H9 (cell line): ENCODE data around the gene IRS4. TPM values are rescaled to one million over a fixed set of nuclear protein-coding genes. Genes with fewer than 3 reads are reported as not detected.

Source experiments
- DNase-seq: peaks from one replicate; pipeline ENCODE4 v3.0.0-alpha.2; 2017
- H2AFZ ChIP-seq: one replicate; pipeline ENCODE4 v1.6.1; 2013; ENCODE audit warnings: mild to moderate bottlenecking, low read length, control low read depth, moderate library complexity
- H2AK5ac ChIP-seq: 2 replicates; pipeline ENCODE4 v1.6.1; 2013; ENCODE audit warnings: low read length, control low read depth, mixed read lengths; ENCODE audit not compliant: insufficient read length
- H2BK120ac ChIP-seq: one replicate; pipeline ENCODE4 v1.6.1; 2013; ENCODE audit warnings: low read depth, mild to moderate bottlenecking, low read length, control low read depth, inconsistent platforms; ENCODE audit not compliant: poor library complexity, severe bottlenecking
- H2BK12ac ChIP-seq: 2 replicates; pipeline ENCODE4 v1.6.1; 2013; ENCODE audit warnings: low read length, control low read depth, mixed read lengths, low read depth; ENCODE audit not compliant: insufficient read length
- H2BK15ac ChIP-seq: 2 replicates; pipeline ENCODE4 v1.6.1; 2013; ENCODE audit warnings: low read depth, low read length, control low read depth
- H2BK20ac ChIP-seq: one replicate; pipeline ENCODE4 v1.6.1; 2013; ENCODE audit warnings: low read depth, mild to moderate bottlenecking, low read length, control low read depth, inconsistent platforms; ENCODE audit not compliant: poor library complexity, severe bottlenecking
- H2BK5ac ChIP-seq: 2 replicates; pipeline ENCODE4 v1.6.1; 2013; ENCODE audit warnings: low read length, control low read depth, mixed read lengths; ENCODE audit not compliant: insufficient read length
- H3K14ac ChIP-seq: 2 replicates; pipeline ENCODE4 v1.6.1; 2013; ENCODE audit warnings: low read length, control low read depth; ENCODE audit not compliant: insufficient read depth
- H3K18ac ChIP-seq: 2 replicates; pipeline ENCODE4 v1.6.1; 2013; ENCODE audit warnings: low read depth, mild to moderate bottlenecking, mixed read lengths, low read length, control low read depth; ENCODE audit not compliant: insufficient read length
- H3K23ac ChIP-seq: 2 replicates; pipeline ENCODE4 v1.6.1; 2013; ENCODE audit warnings: low read length, control low read depth, mixed read lengths, low read depth; ENCODE audit not compliant: insufficient read length
- H3K23me2 ChIP-seq: 2 replicates; pipeline ENCODE4 v1.6.1; 2013; ENCODE audit warnings: low read depth, mild to moderate bottlenecking, mixed read lengths, low read length, control low read depth; ENCODE audit not compliant: insufficient read length, poor library complexity, severe bottlenecking
- H3K27ac ChIP-seq: 2 replicates; pipeline ENCODE4 v1.5.1; 2013; ENCODE audit warnings: low read length, control low read depth, mixed read lengths, low read depth; ENCODE audit not compliant: insufficient read length
- H3K27me3 ChIP-seq: 2 replicates; pipeline ENCODE4 v1.6.1; 2013; ENCODE audit warnings: low read length, control low read depth, inconsistent platforms; ENCODE audit not compliant: insufficient read depth
- H3K4ac ChIP-seq: 2 replicates; pipeline ENCODE4 v1.6.1; 2013; ENCODE audit warnings: low read depth, mild to moderate bottlenecking, control low read depth, inconsistent platforms, low read length, moderate library complexity
- H3K4me1 ChIP-seq: 2 replicates; pipeline ENCODE4 v1.6.1; 2013; ENCODE audit warnings: low read length, control low read depth, inconsistent platforms; ENCODE audit not compliant: insufficient read depth
- H3K4me2 ChIP-seq: 2 replicates; pipeline ENCODE4 v1.6.1; 2013; ENCODE audit warnings: low read length, control low read depth, mixed read lengths; ENCODE audit not compliant: insufficient read length, insufficient read depth
- H3K56ac ChIP-seq: 2 replicates; pipeline ENCODE4 v1.6.1; 2013; ENCODE audit warnings: low read depth, mild to moderate bottlenecking, mixed read lengths, low read length, control low read depth; ENCODE audit not compliant: insufficient read length
- H3K79me1 ChIP-seq: 2 replicates; pipeline ENCODE4 v1.6.1; 2013; ENCODE audit warnings: low read depth, mild to moderate bottlenecking, moderate library complexity, low read length, control low read depth, inconsistent platforms; ENCODE audit not compliant: insufficient read depth, poor library complexity, severe bottlenecking
- H3K79me2 ChIP-seq: 2 replicates; pipeline ENCODE4 v1.6.1; 2013; ENCODE audit warnings: low read length, control low read depth, inconsistent platforms; ENCODE audit not compliant: insufficient read depth
- H3K9ac ChIP-seq: 2 replicates; pipeline ENCODE4 v1.6.1; 2013; ENCODE audit warnings: low read length, control low read depth, mixed read lengths; ENCODE audit not compliant: insufficient read length; ENCODE audit errors: extremely low read depth
- H3K9me3 ChIP-seq: one replicate; pipeline ENCODE4 v1.6.1; 2013; ENCODE audit warnings: low read depth, low read length, inconsistent platforms; ENCODE audit not compliant: control insufficient read depth
- H3T11ph ChIP-seq: one replicate; pipeline ENCODE4 v1.6.1; 2013; ENCODE audit warnings: mild to moderate bottlenecking, low read length, control low read depth, inconsistent platforms
- H4K20me1 ChIP-seq: one replicate; pipeline ENCODE4 v1.6.1; 2013; ENCODE audit not compliant: control insufficient read depth, insufficient read length, insufficient read depth
- H4K5ac ChIP-seq: 2 replicates; pipeline ENCODE4 v1.6.1; 2013; ENCODE audit warnings: low read depth, mild to moderate bottlenecking, mixed read lengths, low read length, control low read depth; ENCODE audit not compliant: insufficient read length
- H4K8ac ChIP-seq: replicated peaks from 2 replicates; pipeline ENCODE4 v1.6.1; 2013; ENCODE audit warnings: low read length, control low read depth, mixed read lengths, low read depth; ENCODE audit not compliant: insufficient read length
- H4K91ac ChIP-seq: 2 replicates; pipeline ENCODE4 v1.6.1; 2013; ENCODE audit warnings: low read depth, mild to moderate bottlenecking, moderate library complexity, mixed read lengths, low read length, control low read depth; ENCODE audit not compliant: insufficient read length
- H3K27ac Mint-ChIP-seq, 3 experiments: 2 replicates in 2 of 3; 3 replicates in 1 of 3; pipeline ENCODE4 v1.8.0; 2020 to 2021; ENCODE audit warnings: mixed read lengths in 3 of 3, mild to moderate bottlenecking in 1 of 3, moderate library complexity in 1 of 3
- H3K27me3 Mint-ChIP-seq: 2 replicates; pipeline ENCODE4 v1.8.0; 2021; ENCODE audit warnings: low read depth, mild to moderate bottlenecking, moderate library complexity, mixed read lengths
- H3K36me3 Mint-ChIP-seq, 3 experiments: 2 replicates in 2 of 3; 3 replicates in 1 of 3; pipeline ENCODE4 v1.8.0; 2020 to 2021; ENCODE audit warnings: low read depth in 3 of 3, mixed read lengths in 3 of 3; ENCODE audit not compliant: insufficient read depth in 1 of 3
- H3K4me1 Mint-ChIP-seq, 2 experiments: 2 replicates each; pipeline ENCODE4 v1.8.0; 2020; ENCODE audit warnings: mixed read lengths in 2 of 2
- H3K4me3 Mint-ChIP-seq, 2 experiments: 2 replicates in 1 of 2; 3 replicates in 1 of 2; pipeline ENCODE4 v1.8.0; 2020 to 2021; ENCODE audit warnings: mild to moderate bottlenecking in 2 of 2, mixed read lengths in 2 of 2, moderate library complexity in 1 of 2
- H3K9me3 Mint-ChIP-seq, 2 experiments: 2 replicates in 1 of 2; 3 replicates in 1 of 2; pipeline ENCODE4 v1.8.0; 2020; ENCODE audit warnings: mild to moderate bottlenecking in 2 of 2, mixed read lengths in 2 of 2, moderate library complexity in 1 of 2
- CTCF ChIP-seq: fragments of 200-600 bp; sonication (generic); conservative IDR thresholded peaks from 3 replicates; pipeline ENCODE4 v1.8.0; 2021; ENCODE audit warnings: antibody characterized with exemption, mild to moderate bottlenecking
- WGBS: extraction: QIAGEN DNeasy Blood & Tissue Kit; methylation state at CpG from one replicate; pipeline ENCODE4 v1.1.7; 2013; ENCODE audit warnings: missing lambda C conversion rate, low lambda C conversion rate, mixed read lengths; ENCODE audit not compliant: insufficient read length; ENCODE audit errors: extremely low coverage; 5-methylcytosine and 5-hydroxymethylcytosine counted together
- total RNA-seq: library from RNA; stranded (reverse); gene quantifications from 2 replicates; pipeline ENCODE4 v1.2.1, GENCODE V29; 2021

Gene IRS4
- total RNA-seq, 1 experiment from 2014 or later: 8.2 TPM

- Histone ChIP-seq H3K4me2 (no peak overlapping the region), H3K4me1 (no peaks in the 10 kb centered on the region), H2AK5ac (no peak overlapping the region), H3K9me3 (no peaks in the 10 kb centered on the region), H3K18ac (no peak overlapping the region), H2BK15ac (no peak overlapping the region), H3K56ac (no peak overlapping the region), H3K23me2 (no peaks in the 10 kb centered on the region), H4K20me1 (no peaks in the 10 kb centered on the region), H2BK20ac (no peak overlapping the region), H3K79me1 (no peaks in the 10 kb centered on the region), H2BK120ac (no peak overlapping the region), H4K91ac (no peak overlapping the region), H4K5ac (no peak overlapping the region), H3K27ac (no peak overlapping the region), H3K9ac (no peak overlapping the region), H3K23ac (no peak overlapping the region), H3K79me2 (no peaks in the 10 kb centered on the region), H4K8ac (no peak overlapping the region), H3T11ph (no peak overlapping the region), H2BK12ac (no peak overlapping the region), H3K4ac (no peak overlapping the region), H3K27me3 (no peaks in the 10 kb centered on the region), H2AFZ (no peak overlapping the region), H3K14ac (no peak overlapping the region), H2BK5ac (no peak overlapping the region)
- no peaks in the 10 kb centered on the region; the same call in 1 of the 2 replicates for H3K27me3 Mint-ChIP-seq
- no peak overlapping the region for H3K4me3 Mint-ChIP-seq
- H3K9me3 Mint-ChIP-seq: no peaks in the 10 kb centered on the region
- H3K4me1 Mint-ChIP-seq: peaks cover 0 to 2% of the 10 kb centered on the region in 2 experiments; a peak in 1 of 4 replicates
- TF ChIP-seq CTCF: no peak
- DNase-seq: no peak
- H3K36me3 Mint-ChIP-seq: no peaks in the 10 kb centered on the region
- H3K27ac Mint-ChIP-seq: no peak overlapping the region
- no CpG with 5 or more reads among the region's 2 CpGs for WGBS
Observed at GRCh38 chrX:108701633-108702032, 34.7 kb downstream of the IRS4 start.
